ENCODE measurements around the gene C20orf173. TPM values are rescaled to one million over a fixed set of nuclear protein-coding genes. Genes with fewer than 3 reads are reported as not detected.

The C20orf173 gene
- total RNA-seq, 1 experiment from 2014 or later = not detected

DNA sequence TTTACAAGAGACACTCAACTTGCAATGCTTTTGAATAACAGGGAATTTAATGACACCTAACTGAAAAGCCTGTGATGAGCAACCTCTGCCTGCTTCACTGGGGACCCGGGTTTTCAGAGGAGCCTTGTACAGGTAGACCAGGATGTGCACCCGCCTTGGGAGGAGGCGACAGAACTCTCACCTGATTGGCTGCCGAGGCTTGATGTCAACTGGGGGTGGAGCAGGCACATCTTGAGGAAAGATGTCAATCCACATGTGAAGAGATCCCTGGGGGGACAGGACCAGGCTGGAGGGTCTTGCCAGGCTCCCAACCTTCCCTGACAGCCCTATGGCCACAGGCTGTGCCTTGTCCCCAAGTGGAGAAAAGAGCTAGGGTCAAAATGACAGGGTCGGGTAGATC is 32.2 kb upstream of the C20orf173 start:
- intact Hi-C loops (cut with micrococcal nuclease) = no loop called here
- H4K20me1 ChIP-seq (ENCODE audit: insufficient read depth) = no peaks in the 10 kb centered on the region
- ATAC-seq = peak; percentile 60; the same call in 1 of the 2 replicates
- RAD21 ChIA-PET (ENCODE audit: low non-redundant PET in 1 of 2, low total read pairs in 2 of 2, uncharacterized antibody in 2 of 2, unreplicated experiment in 2 of 2) = no interaction called here
- POLR2A ChIA-PET = no interaction called here
- no peak overlapping the region for H2AFZ ChIP-seq (ENCODE audit: low read depth, low read length, poor library complexity, severe bottlenecking)
- no peaks in the 10 kb centered on the region for H3K9me2 ChIP-seq (ENCODE audit: insufficient read depth)
- no peaks in the 10 kb centered on the region; a peak in 1 of 4 replicates for H3K4me1 ChIP-seq (ENCODE audit: control insufficient read depth in 1 of 2, insufficient read depth in 2 of 2, low read length in 2 of 2)
- no peak overlapping the region for H3K4me2 ChIP-seq (ENCODE audit: low read length)
- CTCF ChIA-PET = no interaction called here
- TF ChIP-seq, protein P1, sequence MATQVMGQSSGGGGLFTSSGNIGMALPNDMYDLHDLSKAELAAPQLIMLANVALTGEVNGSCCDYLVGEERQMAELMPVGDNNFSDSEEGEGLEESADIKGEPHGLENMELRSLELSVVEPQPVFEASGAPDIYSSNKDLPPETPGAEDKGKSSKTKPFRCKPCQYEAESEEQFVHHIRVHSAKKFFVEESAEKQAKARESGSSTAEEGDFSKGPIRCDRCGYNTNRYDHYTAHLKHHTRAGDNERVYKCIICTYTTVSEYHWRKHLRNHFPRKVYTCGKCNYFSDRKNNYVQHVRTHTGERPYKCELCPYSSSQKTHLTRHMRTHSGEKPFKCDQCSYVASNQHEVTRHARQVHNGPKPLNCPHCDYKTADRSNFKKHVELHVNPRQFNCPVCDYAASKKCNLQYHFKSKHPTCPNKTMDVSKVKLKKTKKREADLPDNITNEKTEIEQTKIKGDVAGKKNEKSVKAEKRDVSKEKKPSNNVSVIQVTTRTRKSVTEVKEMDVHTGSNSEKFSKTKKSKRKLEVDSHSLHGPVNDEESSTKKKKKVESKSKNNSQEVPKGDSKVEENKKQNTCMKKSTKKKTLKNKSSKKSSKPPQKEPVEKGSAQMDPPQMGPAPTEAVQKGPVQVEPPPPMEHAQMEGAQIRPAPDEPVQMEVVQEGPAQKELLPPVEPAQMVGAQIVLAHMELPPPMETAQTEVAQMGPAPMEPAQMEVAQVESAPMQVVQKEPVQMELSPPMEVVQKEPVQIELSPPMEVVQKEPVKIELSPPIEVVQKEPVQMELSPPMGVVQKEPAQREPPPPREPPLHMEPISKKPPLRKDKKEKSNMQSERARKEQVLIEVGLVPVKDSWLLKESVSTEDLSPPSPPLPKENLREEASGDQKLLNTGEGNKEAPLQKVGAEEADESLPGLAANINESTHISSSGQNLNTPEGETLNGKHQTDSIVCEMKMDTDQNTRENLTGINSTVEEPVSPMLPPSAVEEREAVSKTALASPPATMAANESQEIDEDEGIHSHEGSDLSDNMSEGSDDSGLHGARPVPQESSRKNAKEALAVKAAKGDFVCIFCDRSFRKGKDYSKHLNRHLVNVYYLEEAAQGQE (IDR thresholded peaks at IDR 0.05; ENCODE audit: low read depth) = no peak
- TF ChIP-seq YY1 (IDR thresholded peaks at IDR 0.05; ENCODE audit: extremely low read depth, insufficient replicate concordance, low read depth, low read length) (no peak), POLR2AphosphoS5 (IDR thresholded peaks at IDR 0.05; ENCODE audit: low read depth, low read length) (no peak), TCF7L2 (IDR thresholded peaks at IDR 0.05; ENCODE audit: borderline replicate concordance, extremely low read depth, insufficient read depth, insufficient read length) (no peak), SP1 (IDR thresholded peaks at IDR 0.05; ENCODE audit: low read depth) (no peak), JUND (IDR thresholded peaks at IDR 0.05) (no peak), EZH2phosphoT487 (IDR thresholded peaks at IDR 0.05; ENCODE audit: borderline replicate concordance) (no peak), CBX3 (IDR thresholded peaks at IDR 0.05; ENCODE audit: low read depth) (no peak), ELF1 (IDR thresholded peaks at IDR 0.05; ENCODE audit: borderline replicate concordance, low read depth) (no peak), ZFX (IDR thresholded peaks at IDR 0.05) (no peak), EZH2 (IDR thresholded peaks at IDR 0.05) (no peak), SIN3A (IDR thresholded peaks at IDR 0.05; ENCODE audit: low read depth) (no peak), POLR2A (IDR thresholded peaks at IDR 0.05; ENCODE audit: borderline replicate concordance, extremely low read depth, insufficient read depth, insufficient read length) (no peak), SRF (IDR thresholded peaks at IDR 0.05; ENCODE audit: low read depth) (no peak), EGR1 (IDR thresholded peaks at IDR 0.05; ENCODE audit: low read depth) (no peak)
- TF ChIP-seq, protein P2, sequence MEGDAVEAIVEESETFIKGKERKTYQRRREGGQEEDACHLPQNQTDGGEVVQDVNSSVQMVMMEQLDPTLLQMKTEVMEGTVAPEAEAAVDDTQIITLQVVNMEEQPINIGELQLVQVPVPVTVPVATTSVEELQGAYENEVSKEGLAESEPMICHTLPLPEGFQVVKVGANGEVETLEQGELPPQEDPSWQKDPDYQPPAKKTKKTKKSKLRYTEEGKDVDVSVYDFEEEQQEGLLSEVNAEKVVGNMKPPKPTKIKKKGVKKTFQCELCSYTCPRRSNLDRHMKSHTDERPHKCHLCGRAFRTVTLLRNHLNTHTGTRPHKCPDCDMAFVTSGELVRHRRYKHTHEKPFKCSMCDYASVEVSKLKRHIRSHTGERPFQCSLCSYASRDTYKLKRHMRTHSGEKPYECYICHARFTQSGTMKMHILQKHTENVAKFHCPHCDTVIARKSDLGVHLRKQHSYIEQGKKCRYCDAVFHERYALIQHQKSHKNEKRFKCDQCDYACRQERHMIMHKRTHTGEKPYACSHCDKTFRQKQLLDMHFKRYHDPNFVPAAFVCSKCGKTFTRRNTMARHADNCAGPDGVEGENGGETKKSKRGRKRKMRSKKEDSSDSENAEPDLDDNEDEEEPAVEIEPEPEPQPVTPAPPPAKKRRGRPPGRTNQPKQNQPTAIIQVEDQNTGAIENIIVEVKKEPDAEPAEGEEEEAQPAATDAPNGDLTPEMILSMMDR (IDR thresholded peaks at IDR 0.05 in 2 of 3, conservative IDR thresholded peaks at IDR 0.05 in 1 of 3; ENCODE audit: borderline replicate concordance in 1 of 3, insufficient read depth in 1 of 3, low read depth in 2 of 3, low read length in 2 of 3) = no peak
- TF ChIP-seq, protein P3, sequence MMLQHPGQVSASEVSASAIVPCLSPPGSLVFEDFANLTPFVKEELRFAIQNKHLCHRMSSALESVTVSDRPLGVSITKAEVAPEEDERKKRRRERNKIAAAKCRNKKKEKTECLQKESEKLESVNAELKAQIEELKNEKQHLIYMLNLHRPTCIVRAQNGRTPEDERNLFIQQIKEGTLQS (IDR thresholded peaks at IDR 0.05) = no peak
- TF ChIP-seq, protein P4, sequence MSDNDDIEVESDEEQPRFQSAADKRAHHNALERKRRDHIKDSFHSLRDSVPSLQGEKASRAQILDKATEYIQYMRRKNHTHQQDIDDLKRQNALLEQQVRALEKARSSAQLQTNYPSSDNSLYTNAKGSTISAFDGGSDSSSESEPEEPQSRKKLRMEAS (IDR thresholded peaks at IDR 0.05) = no peak
- TF ChIP-seq, protein P5, sequence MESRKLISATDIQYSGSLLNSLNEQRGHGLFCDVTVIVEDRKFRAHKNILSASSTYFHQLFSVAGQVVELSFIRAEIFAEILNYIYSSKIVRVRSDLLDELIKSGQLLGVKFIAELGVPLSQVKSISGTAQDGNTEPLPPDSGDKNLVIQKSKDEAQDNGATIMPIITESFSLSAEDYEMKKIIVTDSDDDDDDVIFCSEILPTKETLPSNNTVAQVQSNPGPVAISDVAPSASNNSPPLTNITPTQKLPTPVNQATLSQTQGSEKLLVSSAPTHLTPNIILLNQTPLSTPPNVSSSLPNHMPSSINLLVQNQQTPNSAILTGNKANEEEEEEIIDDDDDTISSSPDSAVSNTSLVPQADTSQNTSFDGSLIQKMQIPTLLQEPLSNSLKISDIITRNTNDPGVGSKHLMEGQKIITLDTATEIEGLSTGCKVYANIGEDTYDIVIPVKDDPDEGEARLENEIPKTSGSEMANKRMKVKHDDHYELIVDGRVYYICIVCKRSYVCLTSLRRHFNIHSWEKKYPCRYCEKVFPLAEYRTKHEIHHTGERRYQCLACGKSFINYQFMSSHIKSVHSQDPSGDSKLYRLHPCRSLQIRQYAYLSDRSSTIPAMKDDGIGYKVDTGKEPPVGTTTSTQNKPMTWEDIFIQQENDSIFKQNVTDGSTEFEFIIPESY (IDR thresholded peaks at IDR 0.05; ENCODE audit: extremely low read depth, insufficient replicate concordance, low read length) = no peak
- no peak for DNase-seq (ENCODE audit: low read depth, low spot score)
- BruUV-seq (replicated peaks) = no TSS peak
- H3K79me2 ChIP-seq (ENCODE audit: insufficient read depth, low read length) = no peaks in the 10 kb centered on the region
- H3K27me3 ChIP-seq (ENCODE audit: insufficient read depth, low read length) = no peaks in the 10 kb centered on the region
- no peaks in the 10 kb centered on the region for H3K9me3 ChIP-seq (ENCODE audit: control insufficient read depth in 1 of 2, insufficient read depth in 1 of 2, low read depth in 1 of 2, low read length in 2 of 2)
- H3K36me3 ChIP-seq (ENCODE audit: control insufficient read depth in 1 of 2, insufficient read depth in 2 of 2, low read length in 2 of 2) = peaks cover 8 to 12% of the 10 kb centered on the region in 2 experiments; a peak in 1 of 4 replicates
- no peak overlapping the region for H3K4me3 ChIP-seq (replicated peaks in 1 of 2; ENCODE audit: low read depth in 1 of 2, low read length in 2 of 2)
- no peak overlapping the region for H3K27ac ChIP-seq (ENCODE audit: low read depth, low read length)
- no peak overlapping the region for H3K9ac ChIP-seq (ENCODE audit: low read length)

Data from HCT116 (cell line).